ENCODE results near the gene MAPK10.

DNA sequence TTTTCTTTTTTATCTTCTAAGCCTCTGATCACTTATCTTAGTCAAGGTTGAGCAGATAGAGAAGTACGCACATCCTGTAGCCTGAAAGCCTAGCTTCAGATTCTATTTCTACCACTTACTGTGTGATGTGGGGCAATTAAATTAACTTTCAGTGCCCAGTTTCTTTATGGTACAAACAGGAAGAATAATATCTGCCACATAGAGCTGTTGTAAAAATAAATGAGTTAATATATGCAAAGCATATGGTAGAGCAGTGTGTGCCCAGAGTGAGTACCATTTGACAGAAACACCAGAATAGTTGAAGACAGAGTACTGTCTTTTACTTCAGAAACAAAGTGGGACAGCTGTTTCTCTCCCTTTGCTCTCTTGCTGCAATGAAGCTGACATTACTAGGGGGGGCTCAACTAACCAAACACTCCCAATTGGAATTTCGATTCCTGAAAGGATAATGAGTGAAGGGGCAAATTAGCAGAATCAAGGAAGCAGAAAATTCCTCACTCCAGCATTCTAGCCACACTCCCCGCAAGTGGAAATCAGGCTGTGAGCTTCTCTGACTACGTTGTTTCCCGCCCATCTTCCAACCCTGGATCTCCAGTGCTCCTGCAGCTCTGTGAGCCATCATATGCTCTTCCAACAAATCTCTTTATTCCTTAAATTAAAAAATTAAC is 80.4 kb downstream of the MAPK10 start:
- TF ChIP-seq, protein P1, sequence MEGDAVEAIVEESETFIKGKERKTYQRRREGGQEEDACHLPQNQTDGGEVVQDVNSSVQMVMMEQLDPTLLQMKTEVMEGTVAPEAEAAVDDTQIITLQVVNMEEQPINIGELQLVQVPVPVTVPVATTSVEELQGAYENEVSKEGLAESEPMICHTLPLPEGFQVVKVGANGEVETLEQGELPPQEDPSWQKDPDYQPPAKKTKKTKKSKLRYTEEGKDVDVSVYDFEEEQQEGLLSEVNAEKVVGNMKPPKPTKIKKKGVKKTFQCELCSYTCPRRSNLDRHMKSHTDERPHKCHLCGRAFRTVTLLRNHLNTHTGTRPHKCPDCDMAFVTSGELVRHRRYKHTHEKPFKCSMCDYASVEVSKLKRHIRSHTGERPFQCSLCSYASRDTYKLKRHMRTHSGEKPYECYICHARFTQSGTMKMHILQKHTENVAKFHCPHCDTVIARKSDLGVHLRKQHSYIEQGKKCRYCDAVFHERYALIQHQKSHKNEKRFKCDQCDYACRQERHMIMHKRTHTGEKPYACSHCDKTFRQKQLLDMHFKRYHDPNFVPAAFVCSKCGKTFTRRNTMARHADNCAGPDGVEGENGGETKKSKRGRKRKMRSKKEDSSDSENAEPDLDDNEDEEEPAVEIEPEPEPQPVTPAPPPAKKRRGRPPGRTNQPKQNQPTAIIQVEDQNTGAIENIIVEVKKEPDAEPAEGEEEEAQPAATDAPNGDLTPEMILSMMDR (IDR thresholded peaks at IDR 0.05), result no peak
- TF ChIP-seq POLR2A (IDR thresholded peaks at IDR 0.05), result no peak
